ENCODE data around the gene PDE6A. TPM values are rescaled to one million over a fixed set of nuclear protein-coding genes. Genes with fewer than 3 reads are reported as not detected.

The PDE6A gene
- total and polyA plus RNA-seq, 2 donors from 2014 or later = 0.03 TPM; not detected in 1

GRCh38 chr5:149809931-149810691 is 134.5 kb downstream of the PDE6A start:
- no peaks in the 10 kb centered on the region for H3K36me3 ChIP-seq (ENCODE audit: control insufficient read depth in 2 of 3, insufficient read depth in 3 of 3, low read length in 3 of 3)
- no peak for FAIRE-seq
- no peak overlapping the region for H3K9ac ChIP-seq (ENCODE audit: low read length in 3 of 3)
- intact Hi-C loops (cut with DNase I) = no loop called here
- no peak for DNase-seq
- no peaks in the 10 kb centered on the region for H3K9me3 ChIP-seq (ENCODE audit: control insufficient read depth in 2 of 3, insufficient read depth in 1 of 3, low read length in 3 of 3)
- no peak overlapping the region for H3K27ac ChIP-seq (ENCODE audit: low read depth in 2 of 2, low read length in 2 of 2)
- H3K27me3 ChIP-seq (ENCODE audit: control insufficient read depth, insufficient read depth, low read length) = no peaks in the 10 kb centered on the region
- TF ChIP-seq CTCF (IDR thresholded peaks at IDR 0.05; ENCODE audit: borderline replicate concordance, extremely low read depth, insufficient read depth) = no peak
- peaks cover 0 to 12% (median 8%) of the 10 kb centered on the region in 3 donors for H3K4me1 ChIP-seq (ENCODE audit: control insufficient read depth in 2 of 3, insufficient read depth in 2 of 3, low read depth in 1 of 3, low read length in 3 of 3)
- H3K4me3 ChIP-seq (ENCODE audit: low read length in 3 of 3) = no peak overlapping the region

- no peak overlapping the region for H3K27ac ChIP-seq (ENCODE audit: low read depth in 2 of 2, low read length in 2 of 2)
- no peak for TF ChIP-seq CTCF (IDR thresholded peaks at IDR 0.05; ENCODE audit: borderline replicate concordance, extremely low read depth, insufficient read depth)
- H3K27me3 ChIP-seq (ENCODE audit: control insufficient read depth, insufficient read depth, low read length) = no peaks in the 10 kb centered on the region
- no peak overlapping the region for H3K9ac ChIP-seq (ENCODE audit: low read length in 3 of 3)
- intact Hi-C loops (cut with DNase I) = no loop called here
- no peak for DNase-seq
- no peaks in the 10 kb centered on the region for H3K9me3 ChIP-seq (ENCODE audit: control insufficient read depth in 2 of 3, insufficient read depth in 1 of 3, low read length in 3 of 3)
- no peaks in the 10 kb centered on the region for H3K36me3 ChIP-seq (ENCODE audit: control insufficient read depth in 2 of 3, insufficient read depth in 3 of 3, low read length in 3 of 3)
- H3K4me1 ChIP-seq (ENCODE audit: control insufficient read depth in 2 of 3, insufficient read depth in 2 of 3, low read depth in 1 of 3, low read length in 3 of 3) = peaks cover 0 to 12% (median 8%) of the 10 kb centered on the region in 3 donors
- no peak overlapping the region for H3K4me3 ChIP-seq (ENCODE audit: low read length in 3 of 3)
- no peak for FAIRE-seq
Observed at GRCh38 chr5:149808264-149808982, 136.2 kb downstream of the PDE6A start.

Other genes with a start within 250 kb of the PDE6A start
- gene PPARGC1B, start 214.5 kb downstream of the PDE6A start, total RNA-seq = 3.3 TPM
- gene PPARGC1B, start 214.5 kb downstream of the PDE6A start, polyA plus RNA-seq (ENCODE audit: insufficient read depth, low read depth, low replicate concordance) = 0.77 TPM
- gene SLC26A2, start 16.0 kb upstream of the PDE6A start, total RNA-seq = 18.4 TPM
- gene SLC26A2, start 16.0 kb upstream of the PDE6A start, polyA plus RNA-seq (ENCODE audit: insufficient read depth, low read depth, low replicate concordance) = 2.2 TPM
- 6.0 TPM for gene TIGD6, start 55.9 kb upstream of the PDE6A start, total RNA-seq
- gene TIGD6, start 55.9 kb upstream of the PDE6A start, polyA plus RNA-seq (ENCODE audit: insufficient read depth, low read depth, low replicate concordance) = 7.0 TPM
- 29.3 TPM for gene HMGXB3, start 55.9 kb upstream of the PDE6A start, total RNA-seq
- 9.5 TPM for gene HMGXB3, start 55.9 kb upstream of the PDE6A start, polyA plus RNA-seq (ENCODE audit: insufficient read depth, low read depth, low replicate concordance)
- gene CSF1R, start 141.8 kb upstream of the PDE6A start, total RNA-seq = 55.8 TPM
- gene CSF1R, start 141.8 kb upstream of the PDE6A start, polyA plus RNA-seq (ENCODE audit: insufficient read depth, low read depth, low replicate concordance) = 7.5 TPM
- 104 TPM for gene PDGFRB, start 211.1 kb upstream of the PDE6A start, total RNA-seq
- 50.4 TPM for gene PDGFRB, start 211.1 kb upstream of the PDE6A start, polyA plus RNA-seq (ENCODE audit: insufficient read depth, low read depth, low replicate concordance)
- gene CDX1, start 222.0 kb upstream of the PDE6A start, total RNA-seq = not detected
- gene CDX1, start 222.0 kb upstream of the PDE6A start, polyA plus RNA-seq (ENCODE audit: insufficient read depth, low read depth, low replicate concordance) = 0.39 TPM
- gene SLC6A7, start 245.3 kb upstream of the PDE6A start, total RNA-seq = not detected
- gene SLC6A7, start 245.3 kb upstream of the PDE6A start, polyA plus RNA-seq (ENCODE audit: insufficient read depth, low read depth, low replicate concordance) = not detected

All from kidney (tissue), 14 donors.